ENCODE data around the gene MACROD2.

Gene MACROD2

DNA sequence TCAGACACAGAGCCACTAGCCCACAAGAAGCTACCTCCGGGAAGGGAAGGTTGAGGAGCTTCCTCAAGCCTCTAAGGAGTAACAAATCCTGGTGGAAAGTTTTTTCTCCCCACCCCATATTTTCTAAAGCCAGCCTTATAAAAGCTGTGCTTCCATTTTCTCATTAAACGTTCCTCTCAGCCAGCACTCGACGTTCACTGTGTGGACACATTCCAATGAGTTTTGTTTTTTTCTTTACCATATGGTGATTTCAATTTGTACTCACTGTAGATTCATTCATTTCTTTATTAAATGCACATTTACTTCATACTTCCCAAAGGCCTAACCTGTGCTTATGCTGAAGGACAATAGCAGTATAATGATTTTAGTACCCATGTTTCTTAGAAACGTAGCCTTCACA, 536.5 kb downstream of the MACROD2 start:
- no peaks in the 10 kb centered on the region for H3K4me1 ChIP-seq (ENCODE audit: insufficient read depth, insufficient read length)
- no peak overlapping the region for H3K4me3 ChIP-seq (ENCODE audit: insufficient read length, low read depth)
- no peaks in the 10 kb centered on the region for H3K27me3 ChIP-seq (ENCODE audit: insufficient read depth, insufficient read length)
- no peak for TF ChIP-seq ZNF274 (IDR thresholded peaks at IDR 0.05; ENCODE audit: low read depth, low read length)
- H3K36me3 ChIP-seq (ENCODE audit: insufficient read depth, insufficient read length, low read length), result no peaks in the 10 kb centered on the region
- no peak overlapping the region for H3K9ac ChIP-seq (ENCODE audit: insufficient read length, low read depth)
- DNase-seq (ENCODE audit: low read depth, low spot score), result no peak
- no peaks in the 10 kb centered on the region for H3K9me3 ChIP-seq (ENCODE audit: insufficient read depth, low read length)

GRCh38 chr20:14536738-14537137, 541.4 kb downstream of the MACROD2 start:
- Histone ChIP-seq H3K36me3 (ENCODE audit: insufficient read depth, insufficient read length, low read length) (no peaks in the 10 kb centered on the region), H3K4me1 (ENCODE audit: insufficient read depth, insufficient read length) (no peaks in the 10 kb centered on the region), H3K27me3 (ENCODE audit: insufficient read depth, insufficient read length) (no peaks in the 10 kb centered on the region), H3K9me3 (ENCODE audit: insufficient read depth, low read length) (no peaks in the 10 kb centered on the region), H3K9ac (ENCODE audit: insufficient read length, low read depth) (no peak overlapping the region), H3K4me3 (ENCODE audit: insufficient read length, low read depth) (no peak overlapping the region)
- DNase-seq (ENCODE audit: low read depth, low spot score), result no peak
- TF ChIP-seq YY1 (IDR thresholded peaks at IDR 0.05; ENCODE audit: insufficient read depth, insufficient read length), result no peak
- TF ChIP-seq ZNF274 (IDR thresholded peaks at IDR 0.05; ENCODE audit: low read depth, low read length), result no peak
- no peak for TF ChIP-seq SUZ12 (IDR thresholded peaks at IDR 0.05; ENCODE audit: extremely low read depth, insufficient read depth, insufficient read length)

DNA sequence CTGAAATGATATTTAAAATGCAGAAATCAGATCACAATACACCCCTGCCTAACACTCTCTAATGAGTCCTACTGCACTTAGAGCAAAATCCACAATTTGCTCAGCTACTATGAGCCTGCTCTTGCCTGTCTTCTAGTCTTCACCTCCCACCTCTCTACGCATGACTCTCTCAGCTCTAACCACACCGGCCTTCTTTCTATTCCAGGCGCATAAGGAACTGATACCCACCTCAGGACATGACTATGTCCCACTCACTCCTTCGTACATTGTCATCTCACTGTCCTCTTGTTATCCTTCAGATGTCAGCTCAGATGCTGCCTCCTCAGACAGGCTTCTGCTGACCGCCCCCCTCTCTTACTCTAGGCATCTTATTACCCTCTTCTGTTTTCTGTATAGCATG, 543.1 kb downstream of the MACROD2 start:
- TF ChIP-seq YY1 (IDR thresholded peaks at IDR 0.05; ENCODE audit: insufficient read depth, insufficient read length) (no peak), ZNF274 (IDR thresholded peaks at IDR 0.05; ENCODE audit: low read depth, low read length) (no peak)
- no peaks in the 10 kb centered on the region for H3K4me1 ChIP-seq (ENCODE audit: insufficient read depth, insufficient read length)
- H3K9me3 ChIP-seq (ENCODE audit: insufficient read depth, low read length), result no peaks in the 10 kb centered on the region
- no peak overlapping the region for H3K9ac ChIP-seq (ENCODE audit: insufficient read length, low read depth)
- H3K4me3 ChIP-seq (ENCODE audit: insufficient read length, low read depth), result no peak overlapping the region
- H3K36me3 ChIP-seq (ENCODE audit: insufficient read depth, insufficient read length, low read length), result no peaks in the 10 kb centered on the region
- DNase-seq (ENCODE audit: low read depth, low spot score), result no peak
- no peaks in the 10 kb centered on the region for H3K27me3 ChIP-seq (ENCODE audit: insufficient read depth, insufficient read length)

DNA sequence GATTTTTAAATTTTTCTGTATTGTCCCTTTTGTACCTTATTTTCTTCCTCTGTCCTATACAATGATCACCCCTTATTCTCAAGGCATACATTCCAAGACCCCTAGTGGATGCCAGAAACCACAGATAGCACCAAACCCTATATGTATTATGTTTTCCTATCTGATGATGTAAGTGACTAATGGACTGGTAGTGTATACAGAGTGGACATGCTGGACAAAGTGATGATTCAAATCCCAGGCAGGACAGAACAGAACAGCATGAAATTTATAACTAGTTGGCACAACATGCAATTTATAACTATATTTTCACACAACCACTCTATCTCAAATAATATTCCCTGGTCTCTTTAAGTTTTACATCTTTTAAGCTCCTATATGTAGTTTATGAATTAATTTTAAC, 547.7 kb downstream of the MACROD2 start:
- no peaks in the 10 kb centered on the region for H3K27me3 ChIP-seq (ENCODE audit: insufficient read depth, insufficient read length)
- no peaks in the 10 kb centered on the region for H3K36me3 ChIP-seq (ENCODE audit: insufficient read depth, insufficient read length, low read length)
- H3K9ac ChIP-seq (ENCODE audit: insufficient read length, low read depth), result no peak overlapping the region
- H3K4me1 ChIP-seq (ENCODE audit: insufficient read depth, insufficient read length), result no peaks in the 10 kb centered on the region
- no peak overlapping the region for H3K4me3 ChIP-seq (ENCODE audit: insufficient read length, low read depth)
- TF ChIP-seq SUZ12 (IDR thresholded peaks at IDR 0.05; ENCODE audit: extremely low read depth, insufficient read depth, insufficient read length) (no peak), YY1 (IDR thresholded peaks at IDR 0.05; ENCODE audit: insufficient read depth, insufficient read length) (no peak), ZNF274 (IDR thresholded peaks at IDR 0.05; ENCODE audit: low read depth, low read length) (no peak)
- H3K9me3 ChIP-seq (ENCODE audit: insufficient read depth, low read length), result no peaks in the 10 kb centered on the region
- DNase-seq (ENCODE audit: low read depth, low spot score), result no peak

DNA sequence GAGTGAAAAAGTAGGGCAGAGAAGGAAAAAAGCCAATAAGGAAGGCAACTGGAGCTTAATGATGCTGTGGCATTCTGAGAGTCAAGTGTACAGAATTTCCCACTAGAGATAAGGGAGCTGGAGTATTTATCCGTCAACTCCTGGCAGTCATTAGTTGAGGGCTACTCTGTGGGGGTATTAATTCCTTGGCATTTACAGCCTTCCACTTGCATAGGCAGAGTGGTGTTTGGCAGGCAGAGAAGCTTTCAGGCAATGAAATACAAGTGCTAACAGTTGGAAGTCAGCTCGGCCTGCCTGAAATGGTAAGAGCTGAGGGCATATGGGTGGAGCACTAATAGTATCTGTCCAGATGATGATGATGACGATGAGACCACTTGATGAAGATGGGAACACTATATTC, 549.4 kb downstream of the MACROD2 start:
- TF ChIP-seq ZNF274 (IDR thresholded peaks at IDR 0.05; ENCODE audit: low read depth, low read length), result no peak
- TF ChIP-seq YY1 (IDR thresholded peaks at IDR 0.05; ENCODE audit: insufficient read depth, insufficient read length), result no peak
- no peak for TF ChIP-seq SUZ12 (IDR thresholded peaks at IDR 0.05; ENCODE audit: extremely low read depth, insufficient read depth, insufficient read length)

GRCh38 chr20:14550655-14551054, 555.3 kb downstream of the MACROD2 start:
- Histone ChIP-seq H3K36me3 (ENCODE audit: insufficient read depth, insufficient read length, low read length) (no peaks in the 10 kb centered on the region), H3K27me3 (ENCODE audit: insufficient read depth, insufficient read length) (no peaks in the 10 kb centered on the region), H3K4me1 (ENCODE audit: insufficient read depth, insufficient read length) (no peaks in the 10 kb centered on the region), H3K4me3 (ENCODE audit: insufficient read length, low read depth) (no peak overlapping the region), H3K9ac (ENCODE audit: insufficient read length, low read depth) (no peak overlapping the region), H3K9me3 (ENCODE audit: insufficient read depth, low read length) (no peaks in the 10 kb centered on the region)
- TF ChIP-seq YY1 (IDR thresholded peaks at IDR 0.05; ENCODE audit: insufficient read depth, insufficient read length) (no peak), ZNF274 (IDR thresholded peaks at IDR 0.05; ENCODE audit: low read depth, low read length) (no peak), SUZ12 (IDR thresholded peaks at IDR 0.05; ENCODE audit: extremely low read depth, insufficient read depth, insufficient read length) (no peak)
- no peak for DNase-seq (ENCODE audit: low read depth, low spot score)

More for the DNA sequence above, 549.4 kb downstream of the MACROD2 start:
- no peaks in the 10 kb centered on the region for H3K9me3 ChIP-seq (ENCODE audit: insufficient read depth, low read length)
- H3K27me3 ChIP-seq (ENCODE audit: insufficient read depth, insufficient read length), result no peaks in the 10 kb centered on the region
- H3K4me1 ChIP-seq (ENCODE audit: insufficient read depth, insufficient read length), result no peaks in the 10 kb centered on the region
- DNase-seq (ENCODE audit: low read depth, low spot score), result no peak
- no peaks in the 10 kb centered on the region for H3K36me3 ChIP-seq (ENCODE audit: insufficient read depth, insufficient read length, low read length)
- H3K9ac ChIP-seq (ENCODE audit: insufficient read length, low read depth), result no peak overlapping the region
- no peak overlapping the region for H3K4me3 ChIP-seq (ENCODE audit: insufficient read length, low read depth)

DNA sequence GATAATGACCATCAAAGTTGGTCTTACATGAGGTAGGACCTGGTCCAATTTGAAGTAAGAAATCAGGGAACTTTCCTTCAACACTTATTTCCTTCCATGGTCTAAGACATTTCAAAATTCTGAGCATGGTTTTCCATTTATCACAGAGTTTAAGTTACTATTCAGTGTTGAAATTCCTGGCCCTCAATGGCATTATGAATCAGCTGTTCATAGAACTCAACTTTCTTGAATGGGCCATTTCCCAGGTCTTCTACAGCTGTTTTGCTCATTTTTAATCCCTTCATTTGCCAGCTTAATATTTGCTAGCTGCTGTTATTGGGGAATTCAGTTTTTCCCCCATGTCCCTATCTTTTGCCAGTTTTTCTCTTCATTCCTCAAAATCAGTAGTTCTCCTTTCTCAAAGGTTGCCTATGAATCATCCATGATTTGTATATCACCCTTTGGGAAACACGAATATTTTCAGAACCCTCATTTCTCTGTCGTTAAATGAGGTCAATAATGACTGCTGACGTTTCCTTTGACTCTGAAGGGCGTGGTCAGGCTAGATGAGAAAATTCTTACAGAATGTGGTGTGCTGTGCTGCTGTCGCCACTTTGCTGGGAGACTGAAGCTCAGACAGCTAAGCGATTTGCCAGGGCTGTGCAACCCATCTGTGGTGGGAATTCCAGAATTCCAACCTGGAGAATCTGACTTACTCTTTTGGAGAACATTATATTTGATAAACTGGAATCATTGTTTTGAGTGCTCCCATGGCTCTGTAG, 558.6 kb downstream of the MACROD2 start:
- Histone ChIP-seq H3K9me3 (ENCODE audit: insufficient read depth, low read length) (no peaks in the 10 kb centered on the region), H3K27me3 (ENCODE audit: insufficient read depth, insufficient read length) (no peaks in the 10 kb centered on the region), H3K4me3 (ENCODE audit: insufficient read length, low read depth) (no peak overlapping the region), H3K9ac (ENCODE audit: insufficient read length, low read depth) (no peak overlapping the region), H3K36me3 (ENCODE audit: insufficient read depth, insufficient read length, low read length) (no peaks in the 10 kb centered on the region), H3K4me1 (ENCODE audit: insufficient read depth, insufficient read length) (no peaks in the 10 kb centered on the region)
- no peak for DNase-seq (ENCODE audit: low read depth, low spot score)
- TF ChIP-seq YY1 (IDR thresholded peaks at IDR 0.05; ENCODE audit: insufficient read depth, insufficient read length), result no peak
- no peak for TF ChIP-seq ZNF274 (IDR thresholded peaks at IDR 0.05; ENCODE audit: low read depth, low read length)
- TF ChIP-seq SUZ12 (IDR thresholded peaks at IDR 0.05; ENCODE audit: extremely low read depth, insufficient read depth, insufficient read length), result no peak
